T-cell (primary cell): ENCODE data around the gene PTPN12. TPM values are rescaled to one million over a fixed set of nuclear protein-coding genes. Genes with fewer than 3 reads are reported as not detected.

Experiments
- ATAC-seq, 4 experiments: fragments of 200-7000 bp in 3 of 4; fragments of 150-1000 bp in 1 of 4; cut with Tn5 transposase; replicated peaks in 1 of 4; 1 replicate in 3 of 4; 2 replicates in 1 of 4; pipeline ENCODE4 v1.10.0; 2021; ENCODE audit warnings: moderate library complexity in 3 of 4, mild to moderate bottlenecking in 2 of 4, moderate number of reproducible peaks in 1 of 4
- CTCF ChIA-PET, 2 donors: fragments of 300-600 bp; sonication (Branson Sonifier 250); formaldehyde crosslinking; loops; one replicate each; lab custom pipeline; 2022; ENCODE audit warnings: antibody characterized with exemption in 2 of 2; lab: Charles Lee
- POLR2A ChIA-PET, 2 donors: fragments of 300-600 bp; sonication (Branson Sonifier 250); formaldehyde crosslinking; loops; one replicate each; lab custom pipeline; 2022; ENCODE audit warnings: antibody characterized with exemption in 2 of 2; lab: Charles Lee
- DNase-seq, 35 experiments: peaks; one replicate each; pipeline versions ENCODE4 v3.0.0 to v3.0.0-alpha.2; 2013 to 2023
- H3K27ac ChIP-seq: one replicate; pipeline ENCODE4 v1.5.1; 2013; ENCODE audit warnings: low read length
- H3K27me3 ChIP-seq, 2 experiments: replicated peaks in 1 of 2; 1 replicate in 1 of 2; 2 replicates in 1 of 2; pipeline versions ENCODE4 v1.6.1 to v1.7.0; 2013; ENCODE audit warnings: low read length in 1 of 2, mixed read lengths in 1 of 2; ENCODE audit not compliant: control insufficient read depth in 2 of 2, insufficient read depth in 2 of 2; ENCODE audit errors: extremely low read depth in 1 of 2
- H3K36me3 ChIP-seq, 2 donors: 1 replicate in 1 of 2; 2 replicates in 1 of 2; pipeline versions ENCODE4 v1.6.1 to v1.7.0; 2013; ENCODE audit warnings: low read length in 1 of 2; ENCODE audit not compliant: control insufficient read depth in 2 of 2, insufficient read depth in 1 of 2; ENCODE audit errors: extremely low read depth in 1 of 2
- H3K4me1 ChIP-seq, 2 experiments: 1 replicate in 1 of 2; 2 replicates in 1 of 2; pipeline versions ENCODE4 v1.6.1 to v1.7.0; 2013; ENCODE audit warnings: low read length in 2 of 2, mixed read lengths in 1 of 2; ENCODE audit not compliant: insufficient read depth in 2 of 2, control insufficient read depth in 1 of 2; ENCODE audit errors: extremely low read depth in 1 of 2
- H3K4me3 ChIP-seq, 2 donors: 1 replicate in 1 of 2; 2 replicates in 1 of 2; pipeline versions ENCODE4 v1.5.1 to v1.7.0; 2013; ENCODE audit warnings: mild to moderate bottlenecking in 2 of 2, low read length in 1 of 2, moderate library complexity in 1 of 2; ENCODE audit not compliant: control insufficient read depth in 1 of 2; ENCODE audit errors: extremely low read depth in 1 of 2
- H3K9me3 ChIP-seq: 2 replicates; pipeline ENCODE4 v1.7.0; 2013
- H3K27ac Mint-ChIP-seq, 2 donors: one replicate each; pipeline ENCODE4 v1.8.0; 2020 to 2021; ENCODE audit warnings: mild to moderate bottlenecking in 2 of 2, mixed read lengths in 2 of 2
- H3K27me3 Mint-ChIP-seq, 2 donors: one replicate each; pipeline ENCODE4 v1.8.0; 2021 to 2022; ENCODE audit warnings: mixed read lengths in 2 of 2
- H3K36me3 Mint-ChIP-seq: one replicate; pipeline ENCODE4 v1.8.0; 2021; ENCODE audit warnings: mixed read lengths
- H3K4me1 Mint-ChIP-seq, 3 donors: one replicate each; pipeline ENCODE4 v1.8.0; 2020 to 2022; ENCODE audit warnings: mixed read lengths in 3 of 3, mild to moderate bottlenecking in 1 of 3
- H3K4me3 Mint-ChIP-seq, 3 donors: one replicate each; pipeline ENCODE4 v1.8.0; 2020 to 2022; ENCODE audit warnings: mild to moderate bottlenecking in 3 of 3, mixed read lengths in 3 of 3, moderate library complexity in 3 of 3
- H3K9me3 Mint-ChIP-seq, 3 donors: one replicate each; pipeline ENCODE4 v1.8.0; 2020 to 2022; ENCODE audit warnings: mixed read lengths in 3 of 3
- WGBS: methylation state at CpG from one replicate; pipeline ENCODE4 v1.1.5; 2013; ENCODE audit warnings: missing lambda C conversion rate; ENCODE audit not compliant: insufficient coverage; 5-methylcytosine and 5-hydroxymethylcytosine counted together
- total RNA-seq, 35 experiments: library from RNA in 6 of 35; stranded (reverse) in 6 of 35; fragments of 120-200 nt in 1 of 35; gene quantifications; one replicate each; pipeline versions ENCODE4 v1.2.1 to v1.2.4 and lab custom pipeline; 2013 to 2026

Gene PTPN12
- total RNA-seq, 5 donors from 2014 or later (not counting 1 experiment from before 2014, with no cell fraction given) = 20.0 to 25.0 (median 21.4) TPM

DNA sequence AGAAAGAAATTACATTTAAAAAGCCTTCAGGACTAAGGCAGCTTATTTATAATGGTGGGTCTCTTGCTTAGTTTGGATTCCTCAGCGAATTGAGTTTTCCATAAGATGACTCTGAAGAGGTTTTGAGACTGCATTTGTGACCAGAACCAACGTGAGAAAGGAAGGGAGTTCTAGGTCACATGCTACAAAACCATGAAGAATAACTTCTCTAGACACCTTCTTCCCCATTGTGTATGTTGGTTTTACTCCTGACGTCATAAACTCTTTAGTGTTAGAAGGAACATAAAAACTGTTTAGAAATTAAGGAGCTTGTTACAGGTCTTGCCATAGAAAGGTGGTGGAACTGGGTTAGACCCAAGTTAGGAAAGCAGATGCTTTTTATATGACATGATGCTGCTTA is 11.1 kb downstream of the PTPN12 start:
- ChIA-PET CTCF (interaction anchor here (0.6 to 1.2 kb wide), 3 partner anchors 8 to 25 kb away, joined by 3 to 4 read pairs (median 4); no protein-coding TSS in a partner anchor), POLR2A (interaction anchor here in 1 of 2 donors (0.6 to 1.4 kb wide), 2 partner anchors 23 to 34 kb away, joined by 3 read pairs; no protein-coding TSS in a partner anchor)
- H3K4me3 ChIP-seq = no peak overlapping the region
- DNase-seq = peak in 1 of 35 experiments; percentile 34
- peaks cover 0 to 3% (median 0%) of the 10 kb centered on the region in 3 donors for H3K9me3 Mint-ChIP-seq
- no peaks in the 10 kb centered on the region for H3K9me3 ChIP-seq
- no peak overlapping the region for H3K27ac Mint-ChIP-seq
- H3K27me3 Mint-ChIP-seq = no peaks in the 10 kb centered on the region
- H3K27ac ChIP-seq = no peak overlapping the region
- peaks cover 16% of the 10 kb centered on the region for H3K36me3 Mint-ChIP-seq
- no peak for ATAC-seq
- no peaks in the 10 kb centered on the region for H3K36me3 ChIP-seq
- no peak overlapping the region for H3K4me3 Mint-ChIP-seq
- H3K27me3 ChIP-seq = no peaks in the 10 kb centered on the region
- no CpG with 5 or more reads among the region's 3 CpGs for whole genome bisulfite sequencing
- peaks cover 0 to 3% of the 10 kb centered on the region in 2 experiments for H3K4me1 ChIP-seq
- H3K4me1 Mint-ChIP-seq = peaks cover 29 to 39% (median 33%) of the 10 kb centered on the region in 3 donors

DNA sequence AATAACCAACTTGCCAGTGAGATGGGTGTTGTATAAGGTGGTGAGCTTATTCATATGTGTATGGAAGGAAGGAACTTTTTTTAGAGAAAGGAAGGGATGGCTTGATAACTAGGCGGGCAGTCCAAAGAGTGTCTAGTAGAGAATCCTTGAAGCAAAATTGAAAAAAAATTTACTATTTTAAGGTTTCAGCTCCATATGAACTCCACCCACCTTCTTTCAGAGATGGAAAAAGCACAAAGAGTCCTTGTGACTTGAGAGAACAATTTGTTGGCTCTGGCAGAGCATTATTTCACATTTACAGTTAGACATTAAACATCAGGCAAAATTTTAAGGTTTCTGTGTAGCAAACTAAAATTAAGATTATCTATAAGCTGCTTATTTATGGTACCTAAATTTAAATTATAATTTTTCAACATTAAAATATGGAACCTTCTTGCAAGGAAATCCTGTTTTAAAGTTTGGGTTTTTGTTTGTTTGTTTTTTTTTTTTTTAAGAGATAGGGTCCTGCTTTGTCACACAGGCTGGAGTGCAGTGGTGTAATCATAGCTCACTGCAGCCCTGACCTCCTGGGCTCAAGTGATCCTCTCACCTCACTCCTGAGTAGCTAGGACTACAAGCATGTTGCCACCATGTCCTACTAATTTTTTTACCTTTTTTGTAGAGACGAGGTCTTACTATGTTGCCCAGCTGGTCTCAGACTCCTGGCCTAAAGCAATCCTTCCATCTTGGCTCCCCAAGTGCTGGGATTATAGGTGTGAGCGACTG is 12.2 kb downstream of the PTPN12 start:
- Mint-ChIP-seq H3K36me3 (peaks cover 23% of the 10 kb centered on the region), H3K27me3 (no peaks in the 10 kb centered on the region), H3K27ac (no peak overlapping the region), H3K9me3 (peaks cover 0 to 10% (median 0%) of the 10 kb centered on the region in 3 donors), H3K4me3 (no peak overlapping the region), H3K4me1 (peaks cover 20 to 30% (median 24%) of the 10 kb centered on the region in 3 donors)
- ATAC-seq (no peak), DNase-seq (no peak)
- POLR2A ChIA-PET = interaction anchor here (0.6 to 1.4 kb wide), 4 partner anchors 9 to 109 kb away, joined by 3 to 5 read pairs (median 4); no protein-coding TSS in a partner anchor
- H3K27ac ChIP-seq = no peak overlapping the region
- H3K27me3 ChIP-seq = no peaks in the 10 kb centered on the region
- H3K9me3 ChIP-seq = no peaks in the 10 kb centered on the region
- H3K4me1 ChIP-seq = peaks cover 0 to 3% of the 10 kb centered on the region in 2 experiments
- no peaks in the 10 kb centered on the region for H3K36me3 ChIP-seq
- WGBS = no CpG with 5 or more reads among the region's 3 CpGs
- H3K4me3 ChIP-seq = no peak overlapping the region
- CTCF ChIA-PET = interaction anchor here in 1 of 2 donors (1.2 kb wide), 1 partner anchor 9 kb away, joined by 4 read pairs; no protein-coding TSS in a partner anchor

DNA sequence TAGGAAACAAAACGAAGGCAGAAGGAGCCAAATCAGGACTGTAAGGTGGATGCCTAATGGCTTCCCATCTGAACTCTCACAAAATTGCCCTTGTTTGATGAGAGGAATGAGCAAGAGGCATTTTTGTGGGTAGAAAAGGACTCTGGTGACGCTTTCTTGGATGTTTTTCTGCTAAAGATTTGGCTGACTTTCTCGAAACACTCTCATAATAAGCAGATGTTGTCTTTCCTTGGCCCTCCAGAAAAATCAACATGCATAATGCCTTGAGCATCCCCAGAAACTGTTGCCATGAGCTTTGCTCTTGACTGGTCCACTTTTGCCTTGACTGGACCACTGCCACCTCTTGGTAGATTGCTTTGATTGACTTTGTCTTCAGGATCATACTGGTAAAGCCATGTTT is 13.5 kb downstream of the PTPN12 start:
- DNase-seq (no peak), ATAC-seq (no peak)
- Mint-ChIP-seq H3K4me3 (no peak overlapping the region), H3K27ac (no peak overlapping the region), H3K36me3 (peaks cover 28% of the 10 kb centered on the region), H3K9me3 (peaks cover 0 to 10% (median 0%) of the 10 kb centered on the region in 3 donors), H3K4me1 (peaks cover 22 to 32% (median 24%) of the 10 kb centered on the region in 3 donors), H3K27me3 (no peaks in the 10 kb centered on the region)
- H3K9me3 ChIP-seq = no peaks in the 10 kb centered on the region
- H3K4me1 ChIP-seq = peaks cover 2 to 3% of the 10 kb centered on the region in 2 experiments
- ChIA-PET POLR2A (no interaction called here), CTCF (no interaction called here)
- no peak overlapping the region for H3K27ac ChIP-seq
- H3K36me3 ChIP-seq = no peaks in the 10 kb centered on the region
- no peak overlapping the region for H3K4me3 ChIP-seq
- H3K27me3 ChIP-seq = no peaks in the 10 kb centered on the region
- 67% methylated on average over 1 of the region's 3 CpGs for WGBS

DNA sequence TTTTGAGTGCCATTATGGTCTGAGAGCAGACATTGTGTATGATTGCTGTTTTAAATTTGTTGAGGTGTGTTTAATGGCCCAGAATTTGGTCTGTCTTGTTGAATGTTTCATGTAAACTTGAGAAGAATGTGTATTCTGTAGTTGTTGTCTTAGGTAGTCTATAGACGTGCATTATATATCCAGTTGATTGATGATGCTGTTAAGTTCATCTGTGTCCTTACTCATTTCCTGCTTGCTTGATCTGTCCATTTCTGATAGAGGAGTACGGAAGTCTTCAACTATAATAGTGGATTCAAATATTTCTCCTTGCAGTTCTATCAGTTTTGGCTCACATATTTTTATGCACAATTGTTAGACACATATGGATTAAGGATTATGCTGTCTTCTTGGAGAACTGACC is 16.0 kb downstream of the PTPN12 start:
- no peak overlapping the region for H3K4me3 Mint-ChIP-seq
- H3K36me3 Mint-ChIP-seq = peaks cover 37% of the 10 kb centered on the region
- Histone ChIP-seq H3K27ac (no peak overlapping the region), H3K4me1 (peaks cover 0 to 2% of the 10 kb centered on the region in 2 experiments), H3K36me3 (no peaks in the 10 kb centered on the region), H3K27me3 (no peaks in the 10 kb centered on the region), H3K9me3 (no peaks in the 10 kb centered on the region), H3K4me3 (no peak overlapping the region)
- ATAC-seq (no peak), DNase-seq (no peak)
- WGBS = no CpG with 5 or more reads among the region's 2 CpGs
- peaks cover 11 to 21% (median 11%) of the 10 kb centered on the region in 3 donors for H3K4me1 Mint-ChIP-seq
- peaks cover 0 to 10% (median 0%) of the 10 kb centered on the region in 3 donors for H3K9me3 Mint-ChIP-seq
- ChIA-PET CTCF (interaction anchor here in 1 of 2 donors (0.6 kb wide), 1 partner anchor 66 kb away, joined by 4 read pairs; no protein-coding TSS in a partner anchor), POLR2A (no interaction called here)
- H3K27ac Mint-ChIP-seq = no peak overlapping the region
- H3K27me3 Mint-ChIP-seq = no peaks in the 10 kb centered on the region

DNA sequence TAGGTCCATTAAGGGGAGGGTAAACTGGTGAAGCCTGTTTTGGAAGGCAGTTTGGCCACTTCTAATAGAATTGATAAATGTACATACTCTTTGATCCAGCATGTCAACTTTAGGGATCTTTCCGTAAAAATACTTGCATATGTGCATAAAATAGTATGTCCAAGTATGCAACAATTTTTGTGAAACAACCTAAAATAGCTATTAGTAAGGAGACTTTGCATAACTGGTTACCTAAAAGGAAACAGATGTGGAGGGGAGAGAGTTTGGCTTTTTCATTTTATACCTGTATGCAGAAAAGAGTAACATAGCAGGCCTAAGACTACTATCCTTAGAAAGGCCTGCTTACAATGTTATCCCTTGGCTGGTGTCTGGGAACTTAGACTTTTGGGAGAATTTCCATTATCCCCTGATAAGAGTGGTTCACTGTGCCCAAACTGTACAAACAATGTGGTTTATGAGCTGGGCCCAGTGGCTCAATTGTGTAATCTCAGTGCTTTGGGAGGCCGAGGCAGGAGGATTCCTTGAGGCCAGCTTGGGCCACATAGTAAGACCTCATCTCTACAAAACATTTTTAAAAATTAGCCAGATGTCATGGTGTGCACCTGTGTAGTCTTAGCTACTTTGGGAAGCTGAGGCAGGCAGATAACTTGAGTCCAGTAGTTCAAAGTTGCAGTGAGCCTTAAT is 21.3 kb downstream of the PTPN12 start:
- ChIA-PET POLR2A (interaction anchor here in 1 of 2 donors (0.5 kb wide), 1 partner anchor 9 kb away, joined by 3 read pairs; no protein-coding TSS in a partner anchor), CTCF (no interaction called here)
- Histone ChIP-seq H3K27ac (no peak overlapping the region), H3K36me3 (no peaks in the 10 kb centered on the region), H3K4me3 (no peak overlapping the region), H3K27me3 (no peaks in the 10 kb centered on the region), H3K9me3 (no peaks in the 10 kb centered on the region), H3K4me1 (peaks cover 0 to 2% of the 10 kb centered on the region in 2 experiments)
- no peak for ATAC-seq
- no peak overlapping the region for H3K27ac Mint-ChIP-seq
- H3K36me3 Mint-ChIP-seq = peaks cover 22% of the 10 kb centered on the region
- H3K9me3 Mint-ChIP-seq = peaks cover 0 to 5% (median 0%) of the 10 kb centered on the region in 3 donors
- no peak for DNase-seq
- no peaks in the 10 kb centered on the region for H3K27me3 Mint-ChIP-seq
- no CpG with 5 or more reads among the region's 2 CpGs for WGBS
- no peak overlapping the region for H3K4me3 Mint-ChIP-seq
- peaks cover 0 to 23% (median 13%) of the 10 kb centered on the region in 3 donors for H3K4me1 Mint-ChIP-seq

DNA sequence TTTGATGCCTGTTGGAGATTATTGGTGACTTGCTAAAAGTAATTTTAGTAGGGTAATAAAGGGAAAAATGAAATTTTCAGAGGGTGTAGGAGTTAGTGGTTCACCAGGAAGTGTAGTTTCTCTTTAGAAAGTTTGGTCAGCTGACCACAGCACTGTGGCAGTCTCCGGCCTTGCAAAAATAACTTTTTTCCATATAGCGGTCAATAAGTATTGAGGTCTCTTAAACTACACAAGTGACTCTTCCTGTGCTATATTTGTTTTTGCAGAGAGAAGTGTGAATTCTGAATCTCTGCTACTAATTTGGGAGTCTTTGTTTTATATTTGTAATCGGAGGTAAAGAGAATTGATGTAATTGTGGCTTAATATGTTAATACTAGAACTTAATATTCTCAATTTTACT is 24.3 kb downstream of the PTPN12 start:
- WGBS = no CpG with 5 or more reads among the region's 3 CpGs
- POLR2A ChIA-PET = no interaction called here
- Histone ChIP-seq H3K4me1 (peaks cover 0 to 1% of the 10 kb centered on the region in 2 experiments), H3K4me3 (no peak overlapping the region), H3K36me3 (no peaks in the 10 kb centered on the region), H3K27ac (no peak overlapping the region), H3K27me3 (no peaks in the 10 kb centered on the region), H3K9me3 (no peaks in the 10 kb centered on the region)
- no peaks in the 10 kb centered on the region for H3K9me3 Mint-ChIP-seq
- no peaks in the 10 kb centered on the region for H3K27me3 Mint-ChIP-seq
- no peak overlapping the region for H3K4me3 Mint-ChIP-seq
- DNase-seq (no peak), ATAC-seq (no peak)
- peaks cover 11% of the 10 kb centered on the region for H3K36me3 Mint-ChIP-seq
- no peak overlapping the region for H3K27ac Mint-ChIP-seq
- H3K4me1 Mint-ChIP-seq = peaks cover 0 to 30% (median 13%) of the 10 kb centered on the region in 3 donors
- CTCF ChIA-PET = no interaction called here
